Neural cell (in vitro differentiated cells): ENCODE data around the gene TRABD2A.

ENCODE experiments used
- RAD21 ChIP-seq: fragments of 450-650 bp; conservative IDR thresholded peaks from 2 replicates; pipeline ENCODE4 v1.6.1; 2014; ENCODE audit warnings: antibody characterized with exemption, mild to moderate bottlenecking, moderate library complexity
- TAF1 ChIP-seq: IDR thresholded peaks from 2 replicates; pipeline ENCODE4 v1.6.1; 2012; ENCODE audit warnings: low read depth

- peak; percentile 13 for TF ChIP-seq RAD21
- no peak for TF ChIP-seq TAF1
These were observed 22.8 kb downstream of the TRABD2A start for GRCh38 chr2:84858123-84858522.
